GM18951 (cell line): ENCODE results near the gene KRTAP19-6.
"Not testable (repeated sequence)": the region's sequence is repeated elsewhere in the genome, so short reads cannot be mapped to it uniquely, and the experiment has no call there.

Source experiments
- POLR2A ChIP-seq: IDR thresholded peaks from 4 replicates; pipeline ENCODE4 v1.6.1; 2011; ENCODE audit warnings: mild to moderate bottlenecking; ENCODE audit not compliant: insufficient read length, insufficient read depth; ENCODE audit errors: extremely low read depth
- in situ Hi-C: fragments of 300-500 bp; cut with MboI; formaldehyde crosslinking; loops from one replicate; pipeline ENCODE4 v1.12.0; 2022; ENCODE audit warnings: low sequenced_read_pairs, mixed read lengths, inconsistent platforms; ENCODE audit not compliant: unreplicated experiment

The KRTAP19-6 gene

DNA sequence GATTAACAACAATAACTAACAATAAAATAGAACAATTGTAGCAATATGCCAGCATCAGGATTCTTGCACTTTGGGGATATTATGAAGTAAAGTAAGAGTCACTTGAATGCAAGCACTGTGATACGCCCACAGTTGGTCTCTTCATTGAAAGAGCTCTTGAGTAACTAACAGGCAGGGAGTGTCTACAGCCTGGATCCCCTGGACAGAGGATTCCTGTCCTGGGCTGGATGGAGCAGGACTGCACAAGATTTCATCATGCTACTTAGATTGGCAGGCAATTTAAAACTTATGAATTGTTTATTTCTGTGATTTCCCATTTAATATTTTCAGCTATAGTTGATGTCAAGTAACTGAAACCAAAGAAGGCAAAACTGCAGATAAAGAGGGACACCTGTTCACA is 26.0 kb downstream of the KRTAP19-6 start:
- no peak for TF ChIP-seq POLR2A
- in situ Hi-C loops: no loop called here

DNA sequence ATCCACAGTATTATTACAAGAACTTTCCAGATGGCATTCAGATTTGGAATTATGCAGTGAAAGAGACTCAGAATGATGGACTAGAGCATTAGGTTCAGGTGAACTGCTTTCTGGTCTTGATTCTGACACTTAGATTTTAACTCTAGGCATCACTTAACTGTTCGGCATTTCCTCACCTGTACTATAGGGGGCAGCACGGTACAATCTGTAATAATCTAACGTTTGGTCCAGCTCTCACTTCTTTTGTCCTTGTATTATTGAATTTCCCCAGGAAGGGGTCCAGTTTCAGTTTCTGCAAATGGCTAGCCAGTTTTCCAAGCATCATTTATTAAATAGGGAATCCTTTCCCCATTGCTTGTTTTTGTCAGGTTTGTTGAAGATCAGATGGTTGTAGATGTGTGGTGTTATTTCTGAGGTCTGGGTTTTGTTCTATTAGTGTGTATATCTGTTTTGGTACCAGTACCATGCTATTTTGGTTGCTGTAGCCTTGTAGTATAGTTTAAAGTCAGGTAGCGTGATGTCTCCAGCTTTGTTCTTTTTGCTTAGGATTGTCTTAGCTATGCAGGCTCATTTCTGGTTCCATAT is 36.0 kb downstream of the KRTAP19-6 start:
- in situ Hi-C loops: not testable (repeated sequence)

DNA sequence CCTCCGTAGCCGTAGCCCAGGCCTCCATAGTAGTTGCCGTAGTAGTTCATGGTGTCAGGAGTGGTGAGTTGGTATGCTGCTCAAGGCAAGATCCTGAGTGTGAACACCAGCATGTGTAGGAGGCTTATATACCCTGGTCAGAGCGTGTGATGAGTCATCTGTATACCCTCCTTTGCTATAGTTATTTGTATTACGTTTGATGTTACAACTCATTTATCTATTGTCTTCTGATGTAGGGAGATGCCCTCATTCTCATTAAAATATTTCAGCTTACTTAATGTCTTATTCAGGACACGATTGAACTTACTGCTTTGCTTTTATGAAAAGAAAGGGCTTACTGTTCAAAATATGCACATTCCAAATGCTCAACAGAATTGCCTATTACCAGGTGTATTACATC is 39.6 kb downstream of the KRTAP19-6 start, which contains the start of gene KRTAP19-5:
Gene KRTAP19-5 (minus strand): TSS at position 101 of the 400 bp plus-strand sequence. CDS start 51 bp downstream, at position 50.
- no peak for TF ChIP-seq POLR2A
- in situ Hi-C loops: no loop called here

DNA sequence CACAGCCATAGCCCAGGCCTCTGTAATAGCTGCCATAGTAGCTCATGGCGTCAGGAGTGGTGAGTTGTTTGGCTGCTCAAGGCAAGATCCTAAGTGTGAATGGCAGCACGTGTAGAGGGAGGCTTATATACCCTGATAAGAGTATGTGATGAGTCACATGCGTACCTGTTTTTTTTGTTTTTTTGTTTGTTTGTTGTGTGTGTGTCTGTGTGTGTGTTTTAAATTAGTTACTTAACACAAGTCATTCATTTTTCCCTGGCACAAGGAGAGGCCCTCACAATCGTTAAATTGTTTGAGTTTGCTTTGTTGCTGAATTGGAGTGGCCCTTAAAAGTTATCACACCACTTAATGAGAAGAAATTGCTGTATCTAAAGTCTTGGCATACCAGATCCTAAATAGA is 44.6 kb downstream of the KRTAP19-6 start, which contains the start of gene KRTAP19-4:
Gene KRTAP19-4 (minus strand): TSS at position 101 of the 400 bp plus-strand sequence. CDS start 55 bp downstream, at position 46.
- in situ Hi-C loops: no loop called here
- no peak for TF ChIP-seq POLR2A

DNA sequence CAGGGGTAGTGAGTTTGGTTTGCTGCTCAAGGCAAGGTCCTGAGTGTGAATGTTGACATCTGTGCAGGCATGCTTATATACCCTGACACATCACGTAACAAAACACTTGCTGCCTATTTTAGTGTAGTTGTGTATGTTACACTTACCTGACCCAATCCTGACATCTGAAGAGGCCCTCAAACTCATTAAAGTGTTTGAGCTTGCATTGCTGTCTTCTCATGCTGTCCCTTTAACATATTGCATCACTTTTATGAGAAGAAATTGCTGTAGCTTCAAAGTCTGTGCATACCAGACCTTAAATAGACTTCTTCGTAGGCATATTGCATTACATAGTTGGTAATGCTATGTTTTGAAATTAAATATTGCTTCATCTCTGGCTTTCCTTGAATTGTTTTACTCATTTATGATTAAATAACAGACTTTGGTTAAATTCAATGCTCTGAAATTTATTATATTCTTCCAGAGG is 49.7 kb downstream of the KRTAP19-6 start, which contains the start of gene KRTAP19-3:
Gene KRTAP19-3 (minus strand): TSS at position 51 of the 466 bp plus-strand sequence. CDS start 56 bp downstream, outside the sequence.
- TF ChIP-seq POLR2A: no peak
- in situ Hi-C loops: no loop called here
